ENCODE data around the gene HYAL2. TPM values are rescaled to one million over a fixed set of nuclear protein-coding genes. Genes with fewer than 3 reads are reported as not detected.

Gene HYAL2
- total RNA-seq, 2 experiments from 2014 or later, result 6.5 to 6.8 TPM

DNA sequence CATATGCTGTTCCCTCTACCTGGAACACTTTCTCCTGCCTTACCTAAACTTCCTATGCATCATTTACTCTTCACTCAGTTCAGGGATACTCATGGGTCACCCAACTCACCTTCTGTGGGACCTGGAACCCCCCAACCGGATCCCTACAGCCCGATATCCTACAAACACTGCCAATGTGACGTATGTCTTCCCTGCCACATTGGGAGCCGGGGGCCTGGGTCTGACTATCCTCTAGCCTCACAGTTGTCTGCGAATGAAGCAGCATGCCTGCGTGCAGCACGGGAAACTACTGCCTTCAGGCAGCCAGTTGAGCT lies 27.6 kb upstream of the HYAL2 start:
- H3K4me1 Mint-ChIP-seq (ENCODE audit: low read depth), result peaks cover 68% of the 10 kb centered on the region
- H3K9me3 Mint-ChIP-seq (ENCODE audit: insufficient read depth), result no peaks in the 10 kb centered on the region
- peak overlapping the region; percentile 96 for H3K4me3 Mint-ChIP-seq
- no peaks in the 10 kb centered on the region for H3K27me3 Mint-ChIP-seq (ENCODE audit: low read depth)
- DNase-seq (no peak), ATAC-seq (no peak)
- H3K36me3 Mint-ChIP-seq (ENCODE audit: low read depth), result peaks cover 56% of the 10 kb centered on the region
- peak overlapping the region; percentile 99 for H3K27ac Mint-ChIP-seq
- POLR2A ChIA-PET, result interaction anchor here (0.7 to 3.2 kb wide), 10 partner anchors 9 to 537 kb away, joined by 3 to 35 read pairs (median 6); partner anchors contain the start of genes CISH, HYAL3, MAPKAPK3 and NAA80
- CTCF ChIA-PET, result interaction anchor here (1.0 to 5.9 kb wide), 13 partner anchors 8 to 263 kb away, joined by 3 to 31 read pairs (median 5); partner anchors contain the start of genes GNAI2, RASSF1 and TMEM115

DNA sequence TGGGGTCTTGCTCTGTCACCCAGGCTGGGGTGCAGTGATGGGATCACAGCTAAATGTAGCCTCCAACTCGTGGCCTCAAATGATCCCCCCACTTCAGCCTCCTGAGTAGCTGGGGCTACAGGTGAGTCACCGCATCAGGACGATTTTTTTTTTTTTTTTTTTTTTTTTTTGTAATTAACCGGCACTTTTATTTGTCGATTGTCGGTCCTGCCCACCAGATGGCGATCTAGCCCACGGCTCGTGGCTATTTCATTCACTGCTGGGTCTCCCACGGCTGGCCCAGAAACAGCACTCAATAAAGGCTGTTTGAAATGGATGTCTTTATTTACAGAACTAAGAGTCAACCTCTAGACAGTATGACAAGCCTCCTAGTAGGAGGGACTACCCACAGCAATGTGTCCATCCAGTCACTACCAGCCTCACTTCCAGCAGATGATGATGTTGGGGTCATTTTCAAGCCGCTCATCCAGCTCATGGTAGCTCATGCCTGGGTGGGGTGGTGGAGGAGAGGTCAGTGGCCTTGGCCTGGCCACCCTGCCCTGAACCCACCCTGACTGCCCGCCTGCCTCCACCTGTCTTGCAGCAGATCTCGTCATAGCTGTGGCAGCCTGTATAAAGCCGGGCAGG lies 24.8 kb upstream of the HYAL2 start:
- ChIA-PET CTCF (interaction anchor here (0.6 to 5.9 kb wide), 9 partner anchors 8 to 254 kb away, joined by 3 to 31 read pairs (median 5); no protein-coding TSS in a partner anchor), POLR2A (interaction anchor here (0.9 to 4.3 kb wide), 3 partner anchors 10 to 224 kb away, joined by 3 to 25 read pairs (median 3); no protein-coding TSS in a partner anchor)
- Mint-ChIP-seq H3K27me3 (ENCODE audit: low read depth) (no peaks in the 10 kb centered on the region), H3K4me1 (ENCODE audit: low read depth) (peaks cover 85% of the 10 kb centered on the region), H3K9me3 (ENCODE audit: insufficient read depth) (no peaks in the 10 kb centered on the region), H3K4me3 (peak overlapping the region; percentile 15), H3K36me3 (ENCODE audit: low read depth) (peaks cover 46% of the 10 kb centered on the region), H3K27ac (peak overlapping the region; percentile 77)
- ATAC-seq, result peak; percentile 5
- peak; percentile 87 for DNase-seq

DNA sequence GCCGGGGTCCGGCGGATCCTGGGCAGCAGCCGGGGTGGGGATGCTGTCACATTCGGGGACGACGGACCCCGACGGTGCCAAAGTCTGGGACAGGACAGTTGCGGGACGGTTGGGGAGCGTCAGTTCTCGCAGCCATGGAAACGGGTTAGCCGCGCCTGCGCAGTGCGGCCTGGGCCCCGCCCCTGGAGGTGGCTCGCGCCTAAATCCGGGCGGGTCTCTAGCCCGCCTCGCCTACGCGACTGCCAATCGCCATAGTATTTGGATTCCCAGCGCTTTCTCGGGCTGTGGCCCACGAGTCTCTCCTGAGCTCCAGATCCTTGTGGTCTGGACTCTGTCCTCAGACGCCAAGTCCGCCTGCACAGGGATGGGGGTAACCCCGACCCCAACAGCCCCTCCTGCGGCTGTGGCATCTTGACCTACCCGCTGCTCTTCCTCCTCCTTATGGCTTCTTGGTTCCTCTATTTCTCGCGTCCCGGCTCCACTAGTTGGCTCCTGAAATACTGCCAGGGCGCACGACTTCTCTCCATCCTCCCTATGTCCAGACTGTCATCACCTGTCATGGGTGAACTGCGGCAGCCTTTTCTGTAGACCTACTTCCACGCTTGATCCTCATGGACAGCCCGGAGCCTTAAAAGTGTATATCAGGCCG lies 23.2 kb upstream of the HYAL2 start, which contains the start of gene ZMYND10:
ZMYND10 (minus strand) TSS at position 147 of the 649 bp plus-strand sequence. CDS start 153 bp downstream, outside the sequence.
- Mint-ChIP-seq H3K27me3 (ENCODE audit: low read depth) (no peaks in the 10 kb centered on the region), H3K27ac (peak within 1 kb of the TSS; percentile 62), H3K4me3 (peak within 1 kb of the TSS; percentile 60), H3K36me3 (ENCODE audit: low read depth) (peaks cover 39% of the 10 kb centered on the region), H3K4me1 (ENCODE audit: low read depth) (peaks cover 89% of the 10 kb centered on the region), H3K9me3 (ENCODE audit: insufficient read depth) (no peaks in the 10 kb centered on the region)
- peak; percentile 16 for ATAC-seq
- DNase-seq, result peak; percentile 85
- ChIA-PET CTCF (interaction anchor here (1.3 to 5.9 kb wide), 5 partner anchors 9 to 266 kb away, joined by 3 to 31 read pairs (median 4); partner anchors contain the start of gene CISH), POLR2A (interaction anchor here (1.0 to 4.3 kb wide), 2 partner anchors 8 to 11 kb away, joined by 3 to 25 read pairs; no protein-coding TSS in a partner anchor)

DNA sequence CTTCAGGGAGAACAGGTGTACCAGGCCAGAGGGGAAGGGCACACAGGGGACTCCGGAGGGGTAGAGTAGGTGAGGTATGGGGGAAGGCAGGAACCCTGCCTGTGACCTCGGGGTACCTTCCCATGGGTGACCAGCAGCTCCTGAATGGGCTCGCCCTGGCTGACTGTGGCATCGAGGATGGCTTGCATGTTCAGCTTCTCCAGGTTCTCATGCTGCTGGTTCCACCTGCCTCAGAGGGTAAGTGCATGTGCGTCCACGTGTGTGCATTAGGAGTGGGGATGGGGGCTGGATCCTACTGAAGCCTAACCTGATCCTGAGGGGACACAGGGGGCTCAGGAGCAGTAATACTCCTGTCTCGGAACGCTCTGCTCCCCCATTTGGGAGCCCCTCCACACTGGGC lies 22.5 kb upstream of the HYAL2 start:
- H3K4me1 Mint-ChIP-seq (ENCODE audit: low read depth), result peaks cover 84% of the 10 kb centered on the region
- DNase-seq (no peak), ATAC-seq (no peak)
- ChIA-PET POLR2A (interaction anchor here (1.0 to 4.3 kb wide), 2 partner anchors 7 to 12 kb away, joined by 3 to 25 read pairs; no protein-coding TSS in a partner anchor), CTCF (interaction anchor here (1.0 to 5.9 kb wide), 6 partner anchors 9 to 267 kb away, joined by 3 to 31 read pairs (median 4); partner anchors contain the start of gene CISH)
- no peaks in the 10 kb centered on the region for H3K9me3 Mint-ChIP-seq (ENCODE audit: insufficient read depth)
- H3K27me3 Mint-ChIP-seq (ENCODE audit: low read depth), result no peaks in the 10 kb centered on the region
- peaks cover 37% of the 10 kb centered on the region for H3K36me3 Mint-ChIP-seq (ENCODE audit: low read depth)
- H3K27ac Mint-ChIP-seq, result no peak overlapping the region
- H3K4me3 Mint-ChIP-seq, result peak overlapping the region; percentile 8

DNA sequence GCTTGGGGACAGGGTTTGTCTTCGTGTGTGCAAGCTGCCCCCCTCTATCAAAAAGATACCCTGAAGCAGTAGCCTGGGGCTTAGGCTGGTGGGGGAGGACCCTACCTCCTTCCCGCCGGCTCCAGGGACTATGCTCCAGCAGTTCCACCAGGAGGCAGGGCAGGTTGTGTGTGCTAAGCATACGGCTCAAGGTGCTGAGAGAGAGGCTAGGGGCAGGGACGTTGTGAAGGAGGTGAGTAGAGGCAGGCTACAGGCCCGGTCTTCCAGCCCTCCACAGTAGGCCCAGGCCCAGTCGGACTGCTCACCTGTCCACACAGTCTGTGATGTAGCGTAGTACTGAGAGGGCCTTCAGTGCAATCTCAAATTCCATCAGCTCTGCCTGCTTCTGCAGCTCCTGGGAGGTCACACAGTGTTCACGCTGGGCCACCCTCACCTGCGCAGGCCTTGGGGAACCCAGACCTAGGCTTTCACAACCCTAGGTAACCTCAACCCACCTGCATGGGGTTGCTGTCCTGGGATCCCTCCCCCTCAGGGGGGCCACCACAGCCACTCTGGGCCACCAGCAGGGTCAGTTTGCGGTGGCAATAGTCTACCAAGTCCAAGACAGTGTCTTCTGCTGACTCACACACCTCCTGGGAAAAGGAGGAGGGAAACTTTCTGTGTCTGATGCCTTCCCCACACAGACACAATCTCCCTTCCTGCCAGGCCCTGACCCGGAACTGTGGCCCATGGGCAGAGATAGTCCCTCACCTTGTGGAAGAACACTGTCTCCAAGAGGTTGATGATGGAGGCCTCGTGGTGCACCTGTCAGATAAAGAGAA lies 20.5 kb upstream of the HYAL2 start:
- Mint-ChIP-seq H3K4me1 (ENCODE audit: low read depth) (peaks cover 64% of the 10 kb centered on the region), H3K36me3 (ENCODE audit: low read depth) (peaks cover 38% of the 10 kb centered on the region), H3K4me3 (peak overlapping the region; percentile 18), H3K27ac (peak overlapping the region; percentile 58), H3K27me3 (ENCODE audit: low read depth) (no peaks in the 10 kb centered on the region), H3K9me3 (ENCODE audit: insufficient read depth) (no peaks in the 10 kb centered on the region)
- ChIA-PET CTCF (interaction anchor here (1.1 to 2.8 kb wide), 4 partner anchors 8 to 200 kb away, joined by 4 to 9 read pairs (median 4); partner anchors contain the start of genes CYB561D2 and NPRL2), POLR2A (interaction anchor here (1.0 to 4.0 kb wide), 4 partner anchors 11 to 258 kb away, joined by 3 to 21 read pairs (median 3); partner anchors contain the start of gene C3orf18)
- ATAC-seq, result no peak
- no peak for DNase-seq

DNA sequence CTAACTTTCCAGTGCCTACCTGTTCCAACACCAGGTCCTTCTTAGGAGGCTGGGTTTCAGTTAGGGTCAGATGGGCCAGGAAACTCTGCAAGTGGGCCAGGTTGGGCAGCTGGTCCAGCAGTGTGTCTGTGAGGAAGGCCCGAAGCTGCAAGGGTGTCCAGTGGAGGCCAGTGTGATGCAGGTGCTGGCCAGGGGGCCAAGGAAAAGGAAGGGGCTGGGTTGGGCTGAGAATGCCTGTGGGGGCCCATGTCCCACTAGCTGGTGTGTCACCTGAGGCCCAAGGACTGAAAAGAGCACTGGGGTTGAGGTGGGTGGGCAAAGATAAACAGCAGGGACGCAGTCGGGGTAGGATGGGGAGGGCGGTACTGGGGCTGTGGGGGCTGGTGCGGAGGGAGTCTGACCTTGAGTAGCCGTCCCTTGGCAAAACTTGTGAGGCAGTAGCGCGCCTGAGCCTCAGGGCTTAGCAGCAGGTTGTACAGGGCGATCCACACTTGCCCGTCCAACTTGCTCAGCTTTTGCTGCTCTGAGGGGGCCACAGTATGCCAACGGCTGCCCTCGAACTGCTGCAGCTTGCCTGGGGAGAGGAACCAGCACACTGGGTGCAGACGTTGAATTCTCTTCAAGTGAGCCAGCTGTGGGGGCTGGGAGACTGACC lies 19.6 kb upstream of the HYAL2 start:
- Mint-ChIP-seq H3K27me3 (ENCODE audit: low read depth) (no peaks in the 10 kb centered on the region), H3K4me1 (ENCODE audit: low read depth) (peaks cover 55% of the 10 kb centered on the region), H3K4me3 (peak overlapping the region; percentile 92), H3K27ac (peak overlapping the region; percentile 58), H3K9me3 (ENCODE audit: insufficient read depth) (no peaks in the 10 kb centered on the region), H3K36me3 (ENCODE audit: low read depth) (peaks cover 39% of the 10 kb centered on the region)
- ATAC-seq (no peak), DNase-seq (no peak)
- POLR2A ChIA-PET, result interaction anchor here (1.1 to 4.0 kb wide), 5 partner anchors 8 to 225 kb away, joined by 3 to 35 read pairs (median 3); partner anchors contain the start of genes C3orf18, CYB561D2, IFRD2 and NPRL2
- CTCF ChIA-PET, result interaction anchor here (1.1 to 2.8 kb wide), 4 partner anchors 8 to 230 kb away, joined by 4 to 10 read pairs (median 6); partner anchors contain the start of genes CYB561D2 and NPRL2

DNA sequence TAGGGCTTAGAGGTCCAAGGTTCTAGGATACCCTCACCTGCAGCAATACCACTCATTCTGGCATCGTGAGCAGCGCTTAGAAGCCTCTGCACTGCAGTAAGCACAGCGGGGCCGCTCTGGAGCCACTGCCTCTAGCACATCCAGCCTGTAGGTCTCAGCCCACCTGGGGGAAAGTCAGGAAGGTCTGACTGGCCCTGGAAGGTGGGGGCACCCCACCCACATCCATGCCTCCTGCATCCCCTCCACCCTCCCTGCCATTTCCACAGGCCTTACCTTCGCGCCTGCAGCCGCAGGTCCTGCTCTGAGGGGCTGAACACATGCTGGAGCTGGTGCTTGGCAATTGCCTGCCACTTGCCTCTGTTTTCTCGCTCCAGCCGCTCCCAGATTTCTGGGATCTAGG lies 19.0 kb upstream of the HYAL2 start:
- Mint-ChIP-seq H3K27ac (peak overlapping the region; percentile 96), H3K36me3 (ENCODE audit: low read depth) (peaks cover 42% of the 10 kb centered on the region)

DNA sequence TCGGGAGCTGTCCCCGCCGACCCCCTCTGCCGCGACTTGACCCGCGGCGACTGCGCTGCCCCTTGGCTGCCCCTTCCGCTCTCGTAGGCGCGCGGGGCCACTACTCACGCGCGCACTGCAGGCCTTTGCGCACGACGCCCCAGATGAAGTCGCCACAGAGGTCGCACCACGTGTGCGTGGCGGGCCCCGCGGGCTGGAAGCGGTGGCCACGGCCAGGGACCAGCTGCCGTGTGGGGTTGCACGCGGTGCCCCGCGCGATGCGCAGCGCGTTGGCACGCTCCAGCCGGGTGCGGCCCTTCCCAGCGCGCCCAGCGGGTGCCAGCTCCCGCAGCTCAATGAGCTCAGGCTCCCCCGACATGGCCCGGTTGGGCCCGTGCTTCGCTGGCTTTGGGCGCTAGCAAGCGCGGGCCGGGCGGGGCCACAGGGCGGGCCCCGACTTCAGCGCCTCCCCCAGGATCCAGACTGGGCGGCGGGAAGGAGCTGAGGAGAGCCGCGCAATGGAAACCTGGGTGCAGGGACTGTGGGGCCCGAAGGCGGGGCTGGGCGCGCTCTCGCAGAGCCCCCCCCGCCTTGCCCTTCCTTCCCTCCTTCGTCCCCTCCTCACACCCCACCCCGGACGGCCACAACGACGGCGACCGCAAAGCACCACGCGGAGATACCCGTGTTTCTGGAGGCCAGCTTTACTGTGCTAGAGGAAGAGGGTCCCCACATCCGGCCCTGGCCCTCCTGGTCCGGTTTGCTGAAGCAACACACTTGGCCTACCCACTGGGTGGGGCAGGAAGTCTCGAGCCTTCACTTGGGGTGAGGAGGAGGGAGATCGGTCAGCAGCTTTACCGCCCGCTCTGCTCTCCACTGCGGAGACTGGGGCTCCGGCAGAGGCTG lies 18.1 kb upstream of the HYAL2 start, which contains the start of gene RASSF1:
RASSF1 (minus strand) TSS at position 389 of the 882 bp plus-strand sequence; CDS start at position 358, 31 bp downstream.
- Mint-ChIP-seq H3K9me3 (ENCODE audit: insufficient read depth) (no peaks in the 10 kb centered on the region), H3K27me3 (ENCODE audit: low read depth) (no peaks in the 10 kb centered on the region), H3K4me1 (ENCODE audit: low read depth) (peaks cover 54% of the 10 kb centered on the region), H3K4me3 (peak within 1 kb of the TSS; percentile 92), H3K36me3 (ENCODE audit: low read depth) (peaks cover 49% of the 10 kb centered on the region), H3K27ac (peak within 1 kb of the TSS; percentile 96)
- POLR2A ChIA-PET, result interaction anchor here (0.6 to 5.6 kb wide), 26 partner anchors 9 to 277 kb away, joined by 3 to 51 read pairs (median 5); partner anchors contain the start of genes CISH, CYB561D2, HEMK1 and HYAL3
- DNase-seq, result peak; percentile 97
- peak; percentile 55 for ATAC-seq
- CTCF ChIA-PET, result interaction anchor here (0.8 to 2.8 kb wide), 10 partner anchors 9 to 262 kb away, joined by 3 to 14 read pairs (median 4); partner anchors contain the start of genes CYB561D2, HYAL3, NAA80 and NPRL2

More for the DNA sequence above, 19.0 kb upstream of the HYAL2 start:
- Mint-ChIP-seq H3K27me3 (ENCODE audit: low read depth) (no peaks in the 10 kb centered on the region), H3K4me1 (ENCODE audit: low read depth) (peaks cover 54% of the 10 kb centered on the region), H3K4me3 (peak overlapping the region; percentile 92), H3K9me3 (ENCODE audit: insufficient read depth) (no peaks in the 10 kb centered on the region)
- ChIA-PET POLR2A (interaction anchor here (1.1 to 5.6 kb wide), 16 partner anchors 9 to 274 kb away, joined by 3 to 51 read pairs (median 8); partner anchors contain the start of genes C3orf18, CISH, CYB561D2 and HEMK1), CTCF (interaction anchor here (1.1 to 2.8 kb wide), 5 partner anchors 9 to 231 kb away, joined by 4 to 10 read pairs (median 6); partner anchors contain the start of genes CYB561D2, HYAL3, NAA80 and NPRL2)
- no peak for ATAC-seq
- DNase-seq, result peak; percentile 56

DNA sequence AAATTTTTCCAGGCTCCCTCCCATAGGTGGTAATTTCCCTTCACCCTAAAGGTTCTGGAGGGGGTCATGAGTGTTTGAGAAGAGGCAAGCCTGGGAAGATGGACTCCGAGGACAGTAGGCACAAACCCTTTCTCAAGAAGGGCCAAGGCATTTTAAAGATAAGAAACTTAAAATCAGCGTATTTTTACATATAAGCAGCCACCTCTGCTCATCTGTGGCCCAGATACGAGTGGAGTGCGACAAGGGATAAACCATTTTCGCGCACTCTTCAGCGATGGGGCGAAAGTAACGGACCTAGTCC lies 17.6 kb upstream of the HYAL2 start:
- peaks cover 54% of the 10 kb centered on the region for H3K4me1 Mint-ChIP-seq (ENCODE audit: low read depth)
- peak overlapping the region; percentile 92 for H3K4me3 Mint-ChIP-seq
- POLR2A ChIA-PET, result interaction anchor here (0.6 to 5.6 kb wide), 22 partner anchors 9 to 278 kb away, joined by 3 to 51 read pairs (median 6); partner anchors contain the start of genes CISH, CYB561D2, HEMK1 and HYAL3
- CTCF ChIA-PET, result interaction anchor here (0.8 to 2.8 kb wide), 9 partner anchors 10 to 263 kb away, joined by 3 to 14 read pairs (median 4); partner anchors contain the start of genes CYB561D2, HYAL3, NAA80 and NPRL2
- ATAC-seq (no peak), DNase-seq (no peak)
- H3K36me3 Mint-ChIP-seq (ENCODE audit: low read depth), result peaks cover 55% of the 10 kb centered on the region
- no peaks in the 10 kb centered on the region for H3K27me3 Mint-ChIP-seq (ENCODE audit: low read depth)
- H3K9me3 Mint-ChIP-seq (ENCODE audit: insufficient read depth), result no peaks in the 10 kb centered on the region
- peak overlapping the region; percentile 96 for H3K27ac Mint-ChIP-seq
